Fibroblast of pulmonary artery (primary cell): Measurements from ENCODE around the gene SAPCD2.
"Not testable (repeated sequence)": the region's sequence is repeated elsewhere in the genome, so short reads cannot be mapped to it uniquely, and the experiment has no call there.

Experiments used
- DNase-seq: peaks from one replicate; pipeline ENCODE4 v3.0.0-alpha.2; 2010; ENCODE audit warnings: low read depth
- H3K4me3 ChIP-seq: replicated peaks from 2 replicates; pipeline ENCODE4 v1.5.1; 2011; ENCODE audit warnings: low read depth, mild to moderate bottlenecking, control low read depth, low read length, moderate library complexity
- TF ChIP-seq, protein P1 (sequence below): IDR thresholded peaks from 2 replicates; pipeline ENCODE4 v1.5.1; 2011; ENCODE audit warnings: mild to moderate bottlenecking, control low read depth, low read length, inconsistent platforms; ENCODE audit errors: missing control alignments

The SAPCD2 gene

GRCh38 chr9:137066096-137066861, 4.1 kb downstream of the SAPCD2 start:
- TF ChIP-seq, protein P1, sequence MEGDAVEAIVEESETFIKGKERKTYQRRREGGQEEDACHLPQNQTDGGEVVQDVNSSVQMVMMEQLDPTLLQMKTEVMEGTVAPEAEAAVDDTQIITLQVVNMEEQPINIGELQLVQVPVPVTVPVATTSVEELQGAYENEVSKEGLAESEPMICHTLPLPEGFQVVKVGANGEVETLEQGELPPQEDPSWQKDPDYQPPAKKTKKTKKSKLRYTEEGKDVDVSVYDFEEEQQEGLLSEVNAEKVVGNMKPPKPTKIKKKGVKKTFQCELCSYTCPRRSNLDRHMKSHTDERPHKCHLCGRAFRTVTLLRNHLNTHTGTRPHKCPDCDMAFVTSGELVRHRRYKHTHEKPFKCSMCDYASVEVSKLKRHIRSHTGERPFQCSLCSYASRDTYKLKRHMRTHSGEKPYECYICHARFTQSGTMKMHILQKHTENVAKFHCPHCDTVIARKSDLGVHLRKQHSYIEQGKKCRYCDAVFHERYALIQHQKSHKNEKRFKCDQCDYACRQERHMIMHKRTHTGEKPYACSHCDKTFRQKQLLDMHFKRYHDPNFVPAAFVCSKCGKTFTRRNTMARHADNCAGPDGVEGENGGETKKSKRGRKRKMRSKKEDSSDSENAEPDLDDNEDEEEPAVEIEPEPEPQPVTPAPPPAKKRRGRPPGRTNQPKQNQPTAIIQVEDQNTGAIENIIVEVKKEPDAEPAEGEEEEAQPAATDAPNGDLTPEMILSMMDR = no peak
- no peak overlapping the region for H3K4me3 ChIP-seq
- DNase-seq = no peak

- no peak overlapping the region for H3K4me3 ChIP-seq
- DNase-seq = no peak
- TF ChIP-seq, protein P1 = no peak
These were observed 4.9 kb downstream of the SAPCD2 start for GRCh38 chr9:137065336-137065967.

DNA sequence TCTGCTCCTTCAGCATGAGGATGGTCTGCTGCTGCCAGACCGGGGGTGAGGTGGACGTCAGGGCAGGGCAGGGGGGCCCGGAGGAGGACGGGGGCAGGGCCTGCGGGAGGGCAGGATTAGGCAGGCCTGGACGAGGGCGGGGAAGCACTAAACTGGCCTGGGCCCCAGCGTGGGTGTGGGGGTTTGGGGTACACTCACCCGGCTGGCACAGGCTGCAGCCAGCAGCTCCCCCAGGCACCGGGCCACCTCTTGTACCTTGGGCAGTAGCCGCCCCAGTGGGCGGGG, 5.5 kb downstream of the SAPCD2 start:
- TF ChIP-seq, protein P1 = no peak
- no peak overlapping the region for H3K4me3 ChIP-seq
- no peak for DNase-seq

DNA sequence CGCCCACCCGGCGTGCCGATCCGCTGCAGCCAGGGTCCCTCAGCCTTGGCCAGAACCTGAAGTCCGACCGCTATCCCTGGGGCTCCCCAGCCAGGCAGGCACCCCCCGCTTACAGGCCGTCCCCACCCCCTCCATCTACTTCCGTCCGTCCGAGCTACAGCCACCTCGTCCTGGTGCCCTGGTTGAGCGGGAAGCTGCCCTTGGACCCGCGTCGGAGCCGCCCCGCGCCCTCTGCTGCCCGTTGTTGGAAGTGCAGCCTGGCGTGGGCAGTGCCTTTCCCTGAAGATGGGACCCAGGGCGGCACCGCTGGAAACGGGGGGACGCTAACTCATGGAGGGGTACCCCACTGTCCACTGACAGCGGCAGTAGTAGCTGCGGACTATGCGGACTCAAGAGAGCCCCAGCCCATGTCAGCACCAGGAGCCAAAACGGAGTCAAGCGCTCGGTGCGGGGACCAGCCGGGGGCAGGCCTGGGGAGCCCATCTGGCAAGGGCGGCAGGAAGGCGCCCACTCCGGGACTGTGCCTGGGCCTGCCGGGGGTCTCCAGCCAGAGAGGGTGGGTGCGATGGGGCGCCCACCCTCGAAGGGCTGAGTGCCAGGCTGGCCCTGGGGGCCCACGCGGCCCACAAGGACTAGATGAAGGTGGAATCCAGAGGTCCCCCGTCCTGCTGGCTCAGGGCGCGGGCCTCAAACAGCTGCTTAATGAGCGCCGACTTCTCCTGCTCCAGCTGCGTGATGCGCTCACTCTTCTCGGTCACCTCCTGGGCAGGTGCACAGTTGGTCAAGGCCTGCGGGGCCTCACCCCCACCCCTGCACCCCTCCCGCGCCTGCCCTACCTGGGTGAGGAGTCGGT, 6.1 kb downstream of the SAPCD2 start:
- peak; percentile 51 for DNase-seq
- TF ChIP-seq, protein P1 = peak; percentile 79
- no peak overlapping the region for H3K4me3 ChIP-seq

GRCh38 chr9:137063311-137064026, 6.9 kb downstream of the SAPCD2 start:
- no peak for DNase-seq
- TF ChIP-seq, protein P1 = no peak
- H3K4me3 ChIP-seq = no peak overlapping the region

- not testable (repeated sequence) for H3K4me3 ChIP-seq, DNase-seq
These were observed 7.6 kb downstream of the SAPCD2 start for GRCh38 chr9:137062798-137063197.

DNA sequence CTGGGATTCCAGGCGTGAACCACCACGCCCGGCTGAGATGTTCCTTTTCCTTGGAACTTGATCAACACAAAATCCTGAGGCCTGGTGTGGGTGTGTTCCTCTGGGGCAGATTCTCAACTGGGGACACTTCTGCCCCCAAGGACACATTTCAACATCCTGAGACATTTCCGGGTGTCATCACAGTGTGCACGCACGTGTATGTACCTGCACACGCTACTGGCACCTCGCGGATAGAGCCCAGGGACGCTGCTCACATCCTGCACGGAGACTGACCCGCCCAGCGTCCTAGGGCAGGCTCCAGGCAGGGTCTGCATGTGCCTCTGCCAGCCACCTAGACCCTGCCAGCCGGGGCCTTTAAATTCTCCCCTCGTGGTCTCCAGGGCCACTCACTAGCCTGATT, 8.0 kb downstream of the SAPCD2 start:
- DNase-seq = no peak
- TF ChIP-seq, protein P1 = no peak
- no peak overlapping the region for H3K4me3 ChIP-seq
